AG04449 (cell line): ENCODE data around the gene KAT5.

Experiments
- CTCF ChIA-PET: fragments of 350-600 bp; formaldehyde crosslinking; extraction: SDS; loops from one replicate; lab custom pipeline; 2021; ENCODE audit warnings: antibody characterized with exemption; lab: Yijun Ruan, JAX
- POLR2A ChIA-PET: fragments of 400-600, 350-600 bp; formaldehyde crosslinking; extraction: SDS; loops from one replicate; lab custom pipeline; 2020; ENCODE audit warnings: antibody characterized with exemption, inconsistent platforms; lab: Yijun Ruan, JAX
- DNase-seq: peaks from one replicate; pipeline ENCODE4 v3.0.0-alpha.2; 2010; ENCODE audit warnings: low read depth, low spot score
- H3K4me3 ChIP-seq: 2 replicates; pipeline ENCODE4 v1.5.1; 2011; ENCODE audit warnings: low read depth, mild to moderate bottlenecking, control low read depth, low read length
- CTCF ChIP-seq: IDR thresholded peaks from one replicate; pipeline ENCODE4 v1.5.1; 2011; ENCODE audit warnings: mild to moderate bottlenecking, moderate library complexity, low read length, control low read depth, inconsistent platforms; ENCODE audit not compliant: insufficient read depth; ENCODE audit errors: missing control alignments

KAT5 gene

GRCh38 chr11:65718531-65718930 is 6.5 kb downstream of the KAT5 start:
- CTCF ChIA-PET: interaction anchor here (0.7 to 3.2 kb wide), 3 partner anchors 49 to 100 kb away, joined by 3 to 19 read pairs (median 4); no protein-coding TSS in a partner anchor
- TF ChIP-seq CTCF: no peak
- POLR2A ChIA-PET: interaction anchor here (1.5 kb wide), 1 partner anchor 132 kb away, joined by 5 read pairs; no protein-coding TSS in a partner anchor
- no peak for DNase-seq
- peak overlapping the region; percentile 89; the same call in 1 of the 2 replicates for H3K4me3 ChIP-seq

- H3K4me3 ChIP-seq: peak overlapping the region; percentile 89
- TF ChIP-seq CTCF: no peak
- CTCF ChIA-PET: interaction anchor here (0.7 to 4.3 kb wide), 10 partner anchors 8 to 334 kb away, joined by 3 to 28 read pairs (median 4); partner anchors contain the start of genes AP5B1 and KAT5
- POLR2A ChIA-PET: interaction anchor here (0.7 to 2.7 kb wide), 6 partner anchors 7 to 146 kb away, joined by 3 to 23 read pairs (median 5); partner anchors contain the start of genes CFL1, KAT5 and MUS81
- no peak for DNase-seq
Measured at GRCh38 chr11:65718964-65719492, 7.0 kb downstream of the KAT5 start.

GRCh38 chr11:65719871-65720210 is 7.8 kb downstream of the KAT5 start:
- DNase-seq: no peak
- TF ChIP-seq CTCF: no peak
- ChIA-PET CTCF (interaction anchor here (0.6 to 4.3 kb wide), 12 partner anchors 8 to 333 kb away, joined by 3 to 28 read pairs (median 4); partner anchors contain the start of genes AP5B1 and KAT5), POLR2A (interaction anchor here (0.5 to 2.7 kb wide), 6 partner anchors 8 to 274 kb away, joined by 3 to 23 read pairs (median 5); partner anchors contain the start of genes CFL1, KAT5, MUS81 and RELA)
- peak overlapping the region; percentile 89 for H3K4me3 ChIP-seq

- CTCF ChIA-PET: interaction anchor here (0.6 to 4.3 kb wide), 11 partner anchors 9 to 332 kb away, joined by 3 to 28 read pairs (median 4); partner anchors contain the start of genes AP5B1 and KAT5
Measured at GRCh38 chr11:65720211-65720934, 8.3 kb downstream of the KAT5 start, which contains the start of gene RNASEH2C. TSS of gene RNASEH2C (minus strand) at chr11:65720798. CDS start at chr11:65720758, 40 bp downstream.

GRCh38 chr11:65722261-65722660 is 10.2 kb downstream of the KAT5 start:
- TF ChIP-seq CTCF: no peak
- POLR2A ChIA-PET: interaction anchor here (0.5 kb wide), 1 partner anchor 126 kb away, joined by 3 read pairs; no protein-coding TSS in a partner anchor
- CTCF ChIA-PET: interaction anchor here (2.3 to 4.3 kb wide), 3 partner anchors 11 to 95 kb away, joined by 10 to 28 read pairs (median 16); partner anchors contain the start of gene KAT5

More at GRCh38 chr11:65720211-65720934, 8.3 kb downstream of the KAT5 start, which contains the start of gene RNASEH2C:
- POLR2A ChIA-PET: interaction anchor here (0.5 to 2.7 kb wide), 8 partner anchors 8 to 273 kb away, joined by 3 to 23 read pairs (median 4); partner anchors contain the start of genes KAT5, MUS81, RELA and SNX32
- TF ChIP-seq CTCF: no peak
- no peak for DNase-seq
- peak within 1 kb of the TSS; percentile 89 for H3K4me3 ChIP-seq

GRCh38 chr11:65726660-65727059 is 14.6 kb downstream of the KAT5 start:
- ChIA-PET POLR2A (no interaction called here), CTCF (interaction anchor here (1.5 to 2.6 kb wide), 4 partner anchors 12 to 91 kb away, joined by 3 to 10 read pairs (median 7); no protein-coding TSS in a partner anchor)
- DNase-seq: no peak
- TF ChIP-seq CTCF: no peak
- no peak overlapping the region for H3K4me3 ChIP-seq

More at GRCh38 chr11:65722261-65722660, 10.2 kb downstream of the KAT5 start:
- no peak for DNase-seq
- no peak overlapping the region for H3K4me3 ChIP-seq
